Measurements from ENCODE around the gene ARAP3. TPM values are rescaled to one million over a fixed set of nuclear protein-coding genes. Genes with fewer than 3 reads are reported as not detected.

The ARAP3 gene
- total RNA-seq, 2 experiments from 2014 or later = 8.5 to 8.8 TPM

DNA sequence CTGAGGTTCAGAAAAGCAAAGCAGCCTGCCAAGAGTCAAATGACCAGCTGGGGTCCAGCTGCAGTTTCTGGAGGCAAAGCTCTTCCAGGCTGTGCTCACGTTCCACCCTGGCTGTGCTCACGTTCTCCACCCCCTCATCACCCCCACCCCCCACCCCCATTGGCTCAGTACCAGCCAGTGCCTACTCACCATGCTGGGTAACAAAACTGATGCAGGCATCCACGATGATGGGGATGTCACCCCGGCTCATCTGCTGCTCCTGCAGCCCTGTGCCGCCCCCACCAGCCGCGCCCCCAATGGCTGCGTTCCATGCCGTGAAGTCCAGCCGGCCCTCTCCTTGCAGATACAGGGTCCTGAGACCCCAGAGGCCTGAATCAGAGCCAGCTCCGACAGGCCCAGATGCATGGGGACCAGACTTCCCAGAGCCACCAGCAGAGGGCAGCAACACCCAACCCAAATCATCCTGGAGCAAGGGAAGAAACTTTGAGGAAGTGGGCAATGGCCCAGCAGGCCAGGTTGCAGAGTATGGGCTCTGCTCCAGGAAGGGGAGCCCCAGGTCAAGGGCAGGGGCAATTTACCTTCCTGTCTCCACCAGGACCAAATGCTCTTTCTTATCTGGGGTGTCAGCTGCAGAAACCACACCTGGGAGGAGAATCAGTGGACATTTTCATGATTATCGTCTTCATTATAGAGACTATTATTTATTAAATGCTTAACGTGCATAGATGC, 17.1 kb downstream of the ARAP3 start:
- H3K4me1 Mint-ChIP-seq (ENCODE audit: low read depth) = peaks cover 8% of the 10 kb centered on the region

DNA sequence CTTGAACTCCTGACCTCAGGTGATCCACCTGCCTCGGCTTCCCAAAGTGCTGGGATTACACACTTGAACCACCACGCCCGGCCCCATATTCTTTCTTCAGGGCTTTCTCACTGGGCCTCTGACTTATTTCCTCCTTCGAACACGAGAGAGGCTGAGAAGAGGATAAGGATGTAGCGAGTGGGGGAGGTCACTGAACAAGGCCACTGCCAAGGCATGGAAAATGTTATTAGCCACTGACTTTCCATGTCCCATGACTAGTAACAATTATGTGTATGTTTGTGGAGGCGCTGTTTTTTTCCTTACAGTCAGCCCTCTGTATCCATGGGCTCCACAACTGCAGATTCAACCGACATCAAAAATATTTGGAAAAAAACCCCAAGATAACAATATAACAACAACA, 18.5 kb downstream of the ARAP3 start:
- Mint-ChIP-seq H3K27ac (no peak overlapping the region), H3K4me3 (no peak overlapping the region), H3K4me1 (ENCODE audit: low read depth) (peaks cover 8% of the 10 kb centered on the region), H3K27me3 (ENCODE audit: low read depth) (peaks cover 2% of the 10 kb centered on the region), H3K9me3 (ENCODE audit: insufficient read depth) (no peaks in the 10 kb centered on the region), H3K36me3 (ENCODE audit: low read depth) (no peaks in the 10 kb centered on the region)
- ATAC-seq (no peak), DNase-seq (no peak)
- ChIA-PET CTCF (interaction anchor here (0.9 to 4.8 kb wide), 6 partner anchors 13 to 296 kb away, joined by 3 to 49 read pairs (median 6); partner anchors contain the start of genes DIAPH1, PCDH1 and PCDH12), POLR2A (no interaction called here)

More for the DNA sequence above, 17.1 kb downstream of the ARAP3 start:
- Mint-ChIP-seq H3K27ac (peak overlapping the region; percentile 0), H3K27me3 (ENCODE audit: low read depth) (no peaks in the 10 kb centered on the region), H3K9me3 (ENCODE audit: insufficient read depth) (no peaks in the 10 kb centered on the region), H3K4me3 (no peak overlapping the region), H3K36me3 (ENCODE audit: low read depth) (no peaks in the 10 kb centered on the region)
- CTCF ChIA-PET = interaction anchor here (0.6 to 4.8 kb wide), 27 partner anchors 11 to 478 kb away, joined by 3 to 49 read pairs (median 5); partner anchors contain the start of genes DELE1, FCHSD1, HDAC3 and PCDH1
- peak; percentile 93 for ATAC-seq
- peak; percentile 84 for DNase-seq
- POLR2A ChIA-PET = interaction anchor here (0.9 kb wide), 1 partner anchor 27 kb away, joined by 4 read pairs; the partner anchor contains the start of gene RELL2

DNA sequence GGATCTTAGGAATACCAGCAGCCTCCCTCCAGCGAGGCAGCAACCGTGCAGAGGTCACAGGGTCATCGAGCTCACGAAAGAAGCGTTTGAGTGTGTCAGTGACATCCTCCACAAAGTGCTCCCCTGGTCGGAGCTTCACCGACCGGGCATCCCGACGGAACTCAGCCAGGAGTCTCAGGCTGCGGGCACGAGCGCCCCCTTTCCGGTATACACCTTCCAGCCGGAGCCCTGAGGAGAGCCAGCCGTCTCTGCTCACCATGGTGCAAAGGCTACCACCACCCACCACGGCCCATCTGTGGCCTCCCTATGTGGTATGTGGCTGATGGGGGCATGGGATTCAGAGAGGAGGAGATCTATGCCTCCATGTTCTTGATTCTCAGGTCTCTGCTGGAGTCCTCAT, 20.0 kb downstream of the ARAP3 start:
- H3K36me3 Mint-ChIP-seq (ENCODE audit: low read depth) = peaks cover 2% of the 10 kb centered on the region
- peaks cover 10% of the 10 kb centered on the region for H3K4me1 Mint-ChIP-seq (ENCODE audit: low read depth)
- H3K27ac Mint-ChIP-seq = no peak overlapping the region
- ATAC-seq (no peak), DNase-seq (no peak)
- ChIA-PET CTCF (interaction anchor here (1.4 to 4.8 kb wide), 3 partner anchors 30 to 297 kb away, joined by 8 to 49 read pairs (median 37); partner anchors contain the start of genes PCDH1 and PCDH12), POLR2A (no interaction called here)
- H3K4me3 Mint-ChIP-seq = no peak overlapping the region
- no peaks in the 10 kb centered on the region for H3K9me3 Mint-ChIP-seq (ENCODE audit: insufficient read depth)
- H3K27me3 Mint-ChIP-seq (ENCODE audit: low read depth) = peaks cover 4% of the 10 kb centered on the region

DNA sequence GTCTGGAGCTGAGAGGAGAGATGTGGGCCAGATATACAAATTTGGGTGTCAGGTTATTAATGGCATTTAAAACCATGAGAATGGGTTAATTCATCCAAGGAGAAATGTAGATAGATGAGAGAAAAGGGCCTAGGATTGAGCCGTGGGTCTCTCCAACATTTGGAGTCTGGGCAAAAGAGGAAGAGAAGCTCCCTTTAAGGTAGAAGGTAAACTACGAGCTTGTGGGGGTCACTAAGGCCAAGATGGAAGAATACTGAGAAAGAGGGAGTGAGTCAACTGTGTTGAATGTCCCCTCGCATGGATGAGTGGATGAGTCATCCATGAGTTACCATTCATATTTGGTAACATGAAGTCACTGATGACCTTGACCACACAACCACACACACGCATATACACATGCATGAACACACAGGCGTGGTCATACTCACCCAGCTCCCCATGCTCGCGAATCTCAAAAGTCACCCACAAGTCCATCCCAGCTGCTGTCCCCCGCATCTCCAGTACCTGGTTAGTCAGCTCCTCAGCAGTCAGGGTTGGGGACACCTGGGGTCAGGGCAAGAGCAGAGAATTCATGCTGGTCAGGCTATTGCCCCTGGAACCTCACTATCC, 24.0 kb downstream of the ARAP3 start:
- POLR2A ChIA-PET = no interaction called here
- ATAC-seq (no peak), DNase-seq (no peak)
- CTCF ChIA-PET = interaction anchor here (1.1 to 1.6 kb wide), 4 partner anchors 11 to 311 kb away, joined by 3 to 7 read pairs (median 4); partner anchors contain the start of gene RNF14
- peaks cover 5% of the 10 kb centered on the region for H3K27me3 Mint-ChIP-seq (ENCODE audit: low read depth)
- H3K36me3 Mint-ChIP-seq (ENCODE audit: low read depth) = peaks cover 2% of the 10 kb centered on the region
- no peaks in the 10 kb centered on the region for H3K9me3 Mint-ChIP-seq (ENCODE audit: insufficient read depth)
- H3K27ac Mint-ChIP-seq = no peak overlapping the region
- H3K4me3 Mint-ChIP-seq = no peak overlapping the region
- peaks cover 17% of the 10 kb centered on the region for H3K4me1 Mint-ChIP-seq (ENCODE audit: low read depth)

DNA sequence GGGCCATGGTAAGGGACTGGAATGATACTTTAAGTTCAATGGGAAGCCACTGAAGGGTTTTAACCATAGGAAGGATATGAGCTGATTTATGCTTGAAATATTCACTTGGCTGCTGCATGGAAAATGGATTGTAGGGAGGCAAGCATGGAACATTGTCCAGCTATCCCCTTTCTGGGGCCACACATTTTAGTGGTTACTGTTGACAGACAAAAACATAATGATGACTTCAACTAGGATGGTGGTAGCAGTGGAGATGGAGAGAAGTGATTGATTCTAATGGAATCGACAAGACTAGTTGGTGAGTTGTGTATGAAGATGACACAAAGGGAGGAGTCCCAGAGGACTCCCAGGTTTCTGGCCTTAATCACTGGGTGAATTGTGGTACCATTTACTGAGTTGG, 24.6 kb downstream of the ARAP3 start:
- Mint-ChIP-seq H3K4me1 (ENCODE audit: low read depth) (peaks cover 22% of the 10 kb centered on the region), H3K36me3 (ENCODE audit: low read depth) (peaks cover 2% of the 10 kb centered on the region), H3K27ac (no peak overlapping the region), H3K4me3 (no peak overlapping the region), H3K9me3 (ENCODE audit: insufficient read depth) (no peaks in the 10 kb centered on the region), H3K27me3 (ENCODE audit: low read depth) (peaks cover 5% of the 10 kb centered on the region)
- ChIA-PET CTCF (interaction anchor here (1.1 to 1.6 kb wide), 5 partner anchors 12 to 312 kb away, joined by 3 to 7 read pairs (median 4); partner anchors contain the start of gene RNF14), POLR2A (no interaction called here)
- no peak for DNase-seq
- no peak for ATAC-seq

DNA sequence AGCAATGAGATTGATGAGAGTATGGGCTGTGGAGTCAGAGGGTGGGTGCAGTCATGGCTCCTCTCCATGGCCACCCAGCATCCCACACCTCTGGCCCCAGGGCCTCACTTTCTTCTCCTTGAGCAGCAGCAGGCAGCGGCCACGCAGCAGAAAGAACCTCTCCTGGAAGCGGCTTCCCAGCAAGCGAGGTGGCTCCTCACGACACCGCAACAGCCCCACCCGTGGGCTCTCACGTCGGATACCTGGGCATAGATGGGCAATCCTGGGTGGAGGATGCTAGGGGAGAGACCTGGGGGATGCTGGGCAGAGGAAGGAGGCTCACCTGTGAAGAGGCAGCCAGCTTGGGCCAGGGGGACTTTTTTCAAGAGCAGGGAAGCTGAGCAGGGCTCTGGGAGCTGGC, 25.6 kb downstream of the ARAP3 start:
- peaks cover 2% of the 10 kb centered on the region for H3K36me3 Mint-ChIP-seq (ENCODE audit: low read depth)
- H3K27me3 Mint-ChIP-seq (ENCODE audit: low read depth) = peaks cover 5% of the 10 kb centered on the region
- DNase-seq (no peak), ATAC-seq (no peak)
- H3K4me3 Mint-ChIP-seq = no peak overlapping the region
- H3K4me1 Mint-ChIP-seq (ENCODE audit: low read depth) = peaks cover 28% of the 10 kb centered on the region
- no peak overlapping the region for H3K27ac Mint-ChIP-seq
- no peaks in the 10 kb centered on the region for H3K9me3 Mint-ChIP-seq (ENCODE audit: insufficient read depth)
- CTCF ChIA-PET = interaction anchor here (0.5 to 1.5 kb wide), 3 partner anchors 36 to 986 kb away, joined by 3 to 4 read pairs (median 3); no protein-coding TSS in a partner anchor
- POLR2A ChIA-PET = interaction anchor here (0.6 kb wide), 1 partner anchor 267 kb away, joined by 3 read pairs; the partner anchor contains the start of gene DELE1

DNA sequence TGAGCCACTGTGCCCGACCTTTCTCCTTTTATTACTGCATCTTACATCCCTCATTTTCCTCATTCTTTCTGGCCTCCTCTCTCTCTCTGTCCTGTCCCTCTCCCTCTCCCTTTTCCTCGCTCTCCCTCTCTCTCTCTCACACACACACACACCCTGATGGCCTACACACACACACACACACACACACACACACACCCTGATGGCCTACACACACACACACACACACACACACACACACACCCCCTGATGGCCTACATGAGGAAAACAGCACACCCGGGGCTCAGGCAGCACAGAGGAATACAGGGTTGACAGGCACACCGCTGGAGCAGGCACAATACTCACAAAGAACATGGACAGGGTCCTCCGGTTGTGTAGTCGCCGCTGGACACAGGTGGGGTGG, 27.0 kb downstream of the ARAP3 start:
- ATAC-seq = no peak
- ChIA-PET CTCF (interaction anchor here (1.0 to 1.1 kb wide), 2 partner anchors 37 to 296 kb away, joined by 3 to 4 read pairs; no protein-coding TSS in a partner anchor), POLR2A (no interaction called here)
- DNase-seq = no peak
- Mint-ChIP-seq H3K36me3 (ENCODE audit: low read depth) (peaks cover 2% of the 10 kb centered on the region), H3K4me1 (ENCODE audit: low read depth) (peaks cover 40% of the 10 kb centered on the region), H3K27me3 (ENCODE audit: low read depth) (peaks cover 5% of the 10 kb centered on the region), H3K9me3 (ENCODE audit: insufficient read depth) (no peaks in the 10 kb centered on the region), H3K27ac (no peak overlapping the region), H3K4me3 (no peak overlapping the region)

DNA sequence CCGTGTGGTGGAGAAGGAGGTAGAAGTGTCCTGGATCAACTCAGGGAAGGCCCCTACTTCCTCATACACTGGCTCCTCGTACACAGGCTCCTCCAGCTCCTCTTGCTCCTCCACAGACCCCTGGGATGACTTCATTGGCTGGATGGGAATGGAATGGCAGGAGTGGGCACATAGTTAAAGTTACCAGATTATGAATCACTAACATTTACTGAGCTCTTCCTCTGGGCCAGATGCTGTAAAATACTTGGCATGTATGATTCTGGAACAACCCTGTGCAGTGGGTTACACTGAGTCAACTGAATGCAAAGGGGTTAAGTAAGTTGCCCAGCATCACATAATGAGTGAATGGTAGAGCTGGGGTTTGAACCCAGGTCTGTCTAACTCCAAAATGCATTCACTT, 27.7 kb downstream of the ARAP3 start:
- ChIA-PET CTCF (interaction anchor here (1.0 to 2.7 kb wide), 4 partner anchors 10 to 296 kb away, joined by 3 to 10 read pairs (median 4); no protein-coding TSS in a partner anchor), POLR2A (no interaction called here)
- peaks cover 3% of the 10 kb centered on the region for H3K27me3 Mint-ChIP-seq (ENCODE audit: low read depth)
- DNase-seq (no peak), ATAC-seq (no peak)
- peaks cover 2% of the 10 kb centered on the region for H3K36me3 Mint-ChIP-seq (ENCODE audit: low read depth)
- H3K4me3 Mint-ChIP-seq = no peak overlapping the region
- no peak overlapping the region for H3K27ac Mint-ChIP-seq
- H3K4me1 Mint-ChIP-seq (ENCODE audit: low read depth) = peaks cover 46% of the 10 kb centered on the region
- no peaks in the 10 kb centered on the region for H3K9me3 Mint-ChIP-seq (ENCODE audit: insufficient read depth)

DNA sequence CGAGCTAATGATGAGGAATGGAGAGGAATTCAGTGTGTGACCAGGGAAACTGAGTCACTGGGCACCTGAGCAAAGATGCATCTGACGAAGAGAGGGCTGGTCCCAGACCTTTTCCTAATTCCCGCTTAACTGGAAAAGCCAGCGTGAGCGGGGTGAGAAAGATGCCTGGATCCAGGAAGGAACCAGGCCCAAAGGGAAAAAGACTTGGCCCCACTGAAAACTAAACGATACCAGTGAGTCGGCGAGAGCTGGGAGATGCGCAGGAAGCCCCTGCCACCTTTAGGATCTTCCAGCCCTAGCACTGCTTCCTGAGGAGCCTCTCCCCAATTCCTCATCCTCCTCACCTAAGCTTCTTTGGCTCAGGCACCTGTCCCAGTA, 30.3 kb downstream of the ARAP3 start:
- H3K4me3 Mint-ChIP-seq = peak overlapping the region; percentile 95
- ATAC-seq (no peak), DNase-seq (no peak)
- no peaks in the 10 kb centered on the region for H3K9me3 Mint-ChIP-seq (ENCODE audit: insufficient read depth)
- ChIA-PET CTCF (interaction anchor here (0.7 to 2.4 kb wide), 9 partner anchors 13 to 309 kb away, joined by 3 to 21 read pairs (median 9); partner anchors contain the start of genes DIAPH1, HDAC3 and RELL2), POLR2A (interaction anchor here (0.8 to 3.9 kb wide), 6 partner anchors 14 to 317 kb away, joined by 3 to 39 read pairs (median 4); partner anchors contain the start of genes DELE1, HDAC3, RELL2 and RNF14)
- peaks cover 50% of the 10 kb centered on the region for H3K4me1 Mint-ChIP-seq (ENCODE audit: low read depth)
- peak overlapping the region; percentile 95 for H3K27ac Mint-ChIP-seq
- no peaks in the 10 kb centered on the region for H3K27me3 Mint-ChIP-seq (ENCODE audit: low read depth)
- peaks cover 7% of the 10 kb centered on the region for H3K36me3 Mint-ChIP-seq (ENCODE audit: low read depth)

DNA sequence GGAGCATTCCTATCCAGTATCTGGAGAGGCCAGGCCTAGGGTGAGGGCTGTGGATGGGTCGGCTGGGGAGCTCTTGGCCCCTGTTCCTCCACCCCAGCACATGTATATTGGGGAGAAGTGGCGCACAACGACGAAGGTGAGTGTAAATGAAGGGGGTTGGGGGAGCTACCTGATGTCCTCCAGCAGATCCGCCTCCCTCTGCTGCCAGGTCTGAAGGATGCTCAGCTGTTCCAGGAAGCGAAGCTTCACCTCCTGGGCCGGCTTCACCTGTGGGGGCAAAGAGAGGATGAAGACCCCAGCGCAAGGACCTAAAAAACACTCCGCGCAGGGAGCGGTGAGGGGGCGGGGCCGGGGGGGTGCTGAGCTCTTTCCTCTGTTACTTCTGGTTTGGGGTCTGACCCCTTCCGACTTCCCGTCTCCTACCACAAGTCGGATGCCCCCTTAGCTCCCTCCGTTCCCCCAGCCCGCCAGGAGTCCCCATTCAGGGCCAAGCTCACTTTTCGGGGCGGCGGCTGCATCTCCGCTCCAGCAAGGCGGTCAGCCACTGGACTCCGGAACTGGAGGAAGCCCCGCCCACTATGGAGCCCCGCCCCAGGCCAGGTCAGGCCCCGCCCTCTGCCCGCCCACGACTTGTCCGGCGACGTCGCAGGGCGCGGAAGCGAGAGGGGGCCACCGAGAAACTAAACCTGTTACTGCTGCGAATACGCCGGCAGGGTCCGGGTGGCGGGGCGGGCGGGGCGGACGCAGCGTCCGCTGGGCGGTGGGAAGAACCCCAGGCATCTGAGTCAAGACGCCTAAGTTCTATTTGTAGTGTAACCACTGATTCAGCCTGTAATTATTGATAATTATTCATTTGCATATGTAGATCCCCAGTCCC, 30.9 kb downstream of the ARAP3 start, which contains the start of gene FCHSD1:
TSS of gene FCHSD1 (minus strand) at position 568 of the 877 bp plus-strand sequence. CDS start at position 518, 50 bp downstream.
- Mint-ChIP-seq H3K27me3 (ENCODE audit: low read depth) (no peaks in the 10 kb centered on the region), H3K4me1 (ENCODE audit: low read depth) (peaks cover 45% of the 10 kb centered on the region), H3K36me3 (ENCODE audit: low read depth) (peaks cover 10% of the 10 kb centered on the region), H3K27ac (peak within 1 kb of the TSS; percentile 95), H3K9me3 (ENCODE audit: insufficient read depth) (no peaks in the 10 kb centered on the region), H3K4me3 (peak within 1 kb of the TSS; percentile 95)
- peak; percentile 95 for ATAC-seq
- ChIA-PET CTCF (interaction anchor here (0.7 to 2.4 kb wide), 14 partner anchors 12 to 318 kb away, joined by 3 to 21 read pairs (median 5); partner anchors contain the start of genes DIAPH1, HDAC3, RELL2 and RNF14), POLR2A (interaction anchor here (0.6 to 3.9 kb wide), 9 partner anchors 9 to 273 kb away, joined by 3 to 39 read pairs (median 4); partner anchors contain the start of genes DELE1, HDAC3 and RELL2)
- DNase-seq = peak; percentile 91

DNA sequence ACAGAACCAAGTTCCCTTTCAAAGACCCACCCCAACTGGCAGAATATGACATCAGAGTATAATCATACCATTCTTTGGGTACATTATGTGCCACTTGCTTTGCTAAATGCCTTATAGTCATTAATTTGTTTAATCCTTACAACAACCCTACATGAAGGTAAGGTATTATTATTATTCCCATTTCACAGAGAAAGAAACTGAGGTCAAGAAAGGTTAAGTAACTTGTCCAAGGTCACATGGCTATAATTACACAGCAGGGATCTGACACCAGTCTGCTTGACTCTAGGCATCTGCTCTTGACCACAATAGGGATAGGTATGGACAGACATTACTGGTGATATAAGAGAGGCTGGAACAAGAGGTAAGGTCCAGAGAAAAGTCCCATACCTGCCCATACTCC, 32.1 kb downstream of the ARAP3 start:
- Mint-ChIP-seq H3K36me3 (ENCODE audit: low read depth) (peaks cover 15% of the 10 kb centered on the region), H3K4me3 (peak overlapping the region; percentile 46), H3K27ac (peak overlapping the region; percentile 95), H3K9me3 (ENCODE audit: insufficient read depth) (no peaks in the 10 kb centered on the region), H3K27me3 (ENCODE audit: low read depth) (no peaks in the 10 kb centered on the region), H3K4me1 (ENCODE audit: low read depth) (peaks cover 38% of the 10 kb centered on the region)
- POLR2A ChIA-PET = interaction anchor here (3.9 kb wide), 1 partner anchor 13 kb away, joined by 39 read pairs; the partner anchor contains the start of genes HDAC3 and RELL2
- CTCF ChIA-PET = no interaction called here
- no peak for DNase-seq
- no peak for ATAC-seq

Measured in activated CD8-positive, alpha-beta T cell treated with anti-CD3 and anti-CD28 coated beads, Interleukin-2, amount 10 ng/mL, durations not matched to agents 7 days and 5 days (primary cell).